Measurements from ENCODE around the gene CACNG6. TPM values are rescaled to one million over a fixed set of nuclear protein-coding genes. Genes with fewer than 3 reads are reported as not detected.

Gene CACNG6
- total and polyA plus RNA-seq, 4 donors, result 2.4 to 8.6 (median 3.8) TPM

- H3K36me3 ChIP-seq (ENCODE audit: control insufficient read depth in 4 of 4, insufficient read depth in 4 of 4, low read length in 4 of 4), result no peaks in the 10 kb centered on the region
- 45 to 55% methylated on average over 19 of the region's 19 CpGs for WGBS, 2 donors
- no peak for DNase-seq
- ATAC-seq (ENCODE audit: insufficient read depth, low FRiP score), result no peak
- H3K9ac ChIP-seq (ENCODE audit: insufficient read depth in 1 of 2, low read length in 2 of 2), result no peak overlapping the region
- H3K27ac ChIP-seq (ENCODE audit: low read depth in 1 of 2, low read length in 1 of 2), result no peak overlapping the region
- no peak for TF ChIP-seq CTCF (IDR thresholded peaks at IDR 0.05; ENCODE audit: control extremely low read depth, extremely low read depth)
- peaks cover 0 to 6% (median 0%) of the 10 kb centered on the region in 4 donors for H3K9me3 ChIP-seq (ENCODE audit: control insufficient read depth in 4 of 4, insufficient read depth in 3 of 4, low read length in 3 of 4)
- H3K27me3 ChIP-seq (ENCODE audit: control insufficient read depth in 3 of 3, insufficient read depth in 3 of 3, low read length in 2 of 3), result peaks cover 0 to 18% (median 2%) of the 10 kb centered on the region in 3 donors
- H3K4me3 ChIP-seq, result no peak overlapping the region
- no peaks in the 10 kb centered on the region for H3K4me1 ChIP-seq (ENCODE audit: control insufficient read depth in 5 of 5, insufficient read depth in 5 of 5, low read length in 5 of 5)
Observed at GRCh38 chr19:54014920-54015560, 23.6 kb downstream of the CACNG6 start.

GRCh38 chr19:54017261-54017660 lies 25.8 kb downstream of the CACNG6 start:
- 74 to 89% methylated on average over 4 of the region's 4 CpGs for WGBS, 2 donors
- peaks cover 0 to 10% (median 0%) of the 10 kb centered on the region in 3 donors for H3K27me3 ChIP-seq (ENCODE audit: control insufficient read depth in 3 of 3, insufficient read depth in 3 of 3, low read length in 2 of 3)

GRCh38 chr19:54021363-54021762 lies 29.9 kb downstream of the CACNG6 start:
- Histone ChIP-seq H3K9ac (ENCODE audit: insufficient read depth in 1 of 2, low read length in 2 of 2) (no peak overlapping the region), H3K4me1 (ENCODE audit: control insufficient read depth in 5 of 5, insufficient read depth in 5 of 5, low read length in 5 of 5) (no peaks in the 10 kb centered on the region), H3K9me3 (ENCODE audit: control insufficient read depth in 4 of 4, insufficient read depth in 3 of 4, low read length in 3 of 4) (peaks cover 0 to 5% (median 0%) of the 10 kb centered on the region in 4 donors), H3K27me3 (ENCODE audit: control insufficient read depth in 3 of 3, insufficient read depth in 3 of 3, low read length in 2 of 3) (no peaks in the 10 kb centered on the region), H3K27ac (ENCODE audit: low read depth in 1 of 2, low read length in 1 of 2) (no peak overlapping the region), H3K4me3 (no peak overlapping the region), H3K36me3 (ENCODE audit: control insufficient read depth in 4 of 4, insufficient read depth in 4 of 4, low read length in 4 of 4) (no peaks in the 10 kb centered on the region)
- TF ChIP-seq CTCF (IDR thresholded peaks at IDR 0.05; ENCODE audit: control extremely low read depth, extremely low read depth), result no peak
- no peak for ATAC-seq (ENCODE audit: insufficient read depth, low FRiP score)
- no peak for DNase-seq
- WGBS, 2 donors, result 84 to 93% methylated on average over 8 of the region's 8 CpGs

More at GRCh38 chr19:54017261-54017660, 25.8 kb downstream of the CACNG6 start:
- H3K36me3 ChIP-seq (ENCODE audit: control insufficient read depth in 4 of 4, insufficient read depth in 4 of 4, low read length in 4 of 4), result no peaks in the 10 kb centered on the region
- H3K4me1 ChIP-seq (ENCODE audit: control insufficient read depth in 5 of 5, insufficient read depth in 5 of 5, low read length in 5 of 5), result no peaks in the 10 kb centered on the region
- no peak overlapping the region for H3K27ac ChIP-seq (ENCODE audit: low read depth in 1 of 2, low read length in 1 of 2)
- H3K9ac ChIP-seq (ENCODE audit: insufficient read depth in 1 of 2, low read length in 2 of 2), result no peak overlapping the region
- ATAC-seq (ENCODE audit: insufficient read depth, low FRiP score), result no peak
- peaks cover 0 to 6% (median 0%) of the 10 kb centered on the region in 4 donors for H3K9me3 ChIP-seq (ENCODE audit: control insufficient read depth in 4 of 4, insufficient read depth in 3 of 4, low read length in 3 of 4)
- TF ChIP-seq CTCF (IDR thresholded peaks at IDR 0.05; ENCODE audit: control extremely low read depth, extremely low read depth), result no peak
- DNase-seq, result no peak
- H3K4me3 ChIP-seq, result no peak overlapping the region

Data from lung (tissue), 12 donors.